Panc1 (cell line): ENCODE measurements around the gene CENPU.

Experiments used
- POLR2AphosphoS5 ChIP-seq: IDR thresholded peaks from 2 replicates; pipeline ENCODE4 v1.6.1; 2012; ENCODE audit warnings: mild to moderate bottlenecking, low read depth, low read length, moderate library complexity
- SIN3A ChIP-seq: IDR thresholded peaks from 2 replicates; pipeline ENCODE4 v1.6.1; 2012; ENCODE audit warnings: low read depth, mild to moderate bottlenecking, low read length, moderate library complexity, borderline replicate concordance; ENCODE audit not compliant: insufficient read depth
- TF ChIP-seq, protein P1 (sequence below): fragments of 450-650 bp; IDR thresholded peaks from 2 replicates; pipeline ENCODE4 v1.5.1; 2017; ENCODE audit warnings: mild to moderate bottlenecking
- TF ChIP-seq, protein P2 (sequence below), 2 experiments: IDR thresholded peaks; 2 replicates each; pipeline ENCODE4 v1.6.1; 2011 to 2012; ENCODE audit warnings: low read depth in 2 of 2, control low read depth in 1 of 2, low read length in 1 of 2, mild to moderate bottlenecking in 1 of 2, moderate library complexity in 1 of 2; ENCODE audit not compliant: insufficient read depth in 1 of 2

DNA sequence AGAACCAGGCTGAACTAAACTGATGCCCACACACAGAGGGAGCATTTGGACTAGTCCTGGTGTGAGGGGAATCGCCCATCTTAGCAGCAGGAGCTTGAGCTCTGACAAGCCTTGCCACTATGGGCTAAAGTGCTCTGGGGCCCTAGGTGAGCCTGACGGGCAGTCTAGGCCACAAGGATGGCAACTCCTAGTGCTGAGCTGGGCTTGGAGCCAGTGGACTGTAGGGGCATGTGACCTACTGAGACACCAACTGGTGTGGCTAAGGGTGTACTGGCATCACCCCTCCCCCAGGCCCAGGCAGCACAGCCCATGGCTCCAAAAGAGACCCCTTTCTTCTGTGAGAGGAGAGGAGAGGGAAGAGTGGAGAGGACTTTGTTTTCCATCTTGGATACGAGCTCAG, 14.5 kb downstream of the CENPU start:
- TF ChIP-seq, protein P1, sequence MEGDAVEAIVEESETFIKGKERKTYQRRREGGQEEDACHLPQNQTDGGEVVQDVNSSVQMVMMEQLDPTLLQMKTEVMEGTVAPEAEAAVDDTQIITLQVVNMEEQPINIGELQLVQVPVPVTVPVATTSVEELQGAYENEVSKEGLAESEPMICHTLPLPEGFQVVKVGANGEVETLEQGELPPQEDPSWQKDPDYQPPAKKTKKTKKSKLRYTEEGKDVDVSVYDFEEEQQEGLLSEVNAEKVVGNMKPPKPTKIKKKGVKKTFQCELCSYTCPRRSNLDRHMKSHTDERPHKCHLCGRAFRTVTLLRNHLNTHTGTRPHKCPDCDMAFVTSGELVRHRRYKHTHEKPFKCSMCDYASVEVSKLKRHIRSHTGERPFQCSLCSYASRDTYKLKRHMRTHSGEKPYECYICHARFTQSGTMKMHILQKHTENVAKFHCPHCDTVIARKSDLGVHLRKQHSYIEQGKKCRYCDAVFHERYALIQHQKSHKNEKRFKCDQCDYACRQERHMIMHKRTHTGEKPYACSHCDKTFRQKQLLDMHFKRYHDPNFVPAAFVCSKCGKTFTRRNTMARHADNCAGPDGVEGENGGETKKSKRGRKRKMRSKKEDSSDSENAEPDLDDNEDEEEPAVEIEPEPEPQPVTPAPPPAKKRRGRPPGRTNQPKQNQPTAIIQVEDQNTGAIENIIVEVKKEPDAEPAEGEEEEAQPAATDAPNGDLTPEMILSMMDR: no peak
- TF ChIP-seq, protein P2, sequence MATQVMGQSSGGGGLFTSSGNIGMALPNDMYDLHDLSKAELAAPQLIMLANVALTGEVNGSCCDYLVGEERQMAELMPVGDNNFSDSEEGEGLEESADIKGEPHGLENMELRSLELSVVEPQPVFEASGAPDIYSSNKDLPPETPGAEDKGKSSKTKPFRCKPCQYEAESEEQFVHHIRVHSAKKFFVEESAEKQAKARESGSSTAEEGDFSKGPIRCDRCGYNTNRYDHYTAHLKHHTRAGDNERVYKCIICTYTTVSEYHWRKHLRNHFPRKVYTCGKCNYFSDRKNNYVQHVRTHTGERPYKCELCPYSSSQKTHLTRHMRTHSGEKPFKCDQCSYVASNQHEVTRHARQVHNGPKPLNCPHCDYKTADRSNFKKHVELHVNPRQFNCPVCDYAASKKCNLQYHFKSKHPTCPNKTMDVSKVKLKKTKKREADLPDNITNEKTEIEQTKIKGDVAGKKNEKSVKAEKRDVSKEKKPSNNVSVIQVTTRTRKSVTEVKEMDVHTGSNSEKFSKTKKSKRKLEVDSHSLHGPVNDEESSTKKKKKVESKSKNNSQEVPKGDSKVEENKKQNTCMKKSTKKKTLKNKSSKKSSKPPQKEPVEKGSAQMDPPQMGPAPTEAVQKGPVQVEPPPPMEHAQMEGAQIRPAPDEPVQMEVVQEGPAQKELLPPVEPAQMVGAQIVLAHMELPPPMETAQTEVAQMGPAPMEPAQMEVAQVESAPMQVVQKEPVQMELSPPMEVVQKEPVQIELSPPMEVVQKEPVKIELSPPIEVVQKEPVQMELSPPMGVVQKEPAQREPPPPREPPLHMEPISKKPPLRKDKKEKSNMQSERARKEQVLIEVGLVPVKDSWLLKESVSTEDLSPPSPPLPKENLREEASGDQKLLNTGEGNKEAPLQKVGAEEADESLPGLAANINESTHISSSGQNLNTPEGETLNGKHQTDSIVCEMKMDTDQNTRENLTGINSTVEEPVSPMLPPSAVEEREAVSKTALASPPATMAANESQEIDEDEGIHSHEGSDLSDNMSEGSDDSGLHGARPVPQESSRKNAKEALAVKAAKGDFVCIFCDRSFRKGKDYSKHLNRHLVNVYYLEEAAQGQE (IDR thresholded peaks at IDR 0.05; ENCODE audit: insufficient read depth in 1 of 2, low read depth in 2 of 2, low read length in 1 of 2): no peak
- TF ChIP-seq SIN3A: no peak
- TF ChIP-seq POLR2AphosphoS5: no peak
